CD14-positive monocyte (primary cell): Measurements from ENCODE around the gene TPM2. TPM values are rescaled to one million over a fixed set of nuclear protein-coding genes. Genes with fewer than 3 reads are reported as not detected.

Source experiments
- DNase-seq, 3 donors: peaks; one replicate each; pipeline ENCODE4 v3.0.0-alpha.2; 2011 to 2022
- H2AFZ ChIP-seq: 2 replicates; pipeline ENCODE4 v1.6.0; 2012; ENCODE audit warnings: mild to moderate bottlenecking, low read depth, low read length, inconsistent platforms; ENCODE audit not compliant: insufficient read depth, poor library complexity, severe bottlenecking
- H3K27ac ChIP-seq, 2 donors: 1 replicate in 1 of 2; 2 replicates in 1 of 2; pipeline ENCODE4 v1.5.1; 2012 to 2013; ENCODE audit warnings: low read length in 2 of 2, control low read depth in 1 of 2, inconsistent platforms in 1 of 2, low read depth in 1 of 2, mild to moderate bottlenecking in 1 of 2
- H3K27me3 ChIP-seq, 2 donors: one replicate each; pipeline versions ENCODE4 v1.6.0 to v1.6.1; 2011 to 2013; ENCODE audit warnings: low read length in 2 of 2; ENCODE audit not compliant: control insufficient read depth in 2 of 2, insufficient read depth in 2 of 2
- H3K36me3 ChIP-seq, 2 donors: replicated peaks in 1 of 2; 1 replicate in 1 of 2; 2 replicates in 1 of 2; pipeline versions ENCODE4 v1.5.1 to v1.6.1; 2012 to 2013; ENCODE audit warnings: low read length in 2 of 2, control low read depth in 1 of 2, inconsistent platforms in 1 of 2, mild to moderate bottlenecking in 1 of 2; ENCODE audit not compliant: insufficient read depth in 2 of 2, control insufficient read depth in 1 of 2
- H3K4me1 ChIP-seq, 2 donors: 1 replicate in 1 of 2; 2 replicates in 1 of 2; pipeline versions ENCODE4 v1.5.1 to v1.6.1; 2012 to 2013; ENCODE audit warnings: low read length in 2 of 2, control low read depth in 1 of 2, inconsistent platforms in 1 of 2, mild to moderate bottlenecking in 1 of 2, moderate library complexity in 1 of 2; ENCODE audit not compliant: insufficient read depth in 2 of 2, control insufficient read depth in 1 of 2
- H3K4me2 ChIP-seq: replicated peaks from 2 replicates; pipeline ENCODE3; 2012; ENCODE audit warnings: low read length, moderate library complexity, mild to moderate bottlenecking; ENCODE audit not compliant: poor library complexity, severe bottlenecking; ENCODE audit errors: extremely low read depth
- H3K4me3 ChIP-seq, 3 experiments: fragments of 200-600 bp in 1 of 3; sonication (generic) in 1 of 3; replicated peaks in 1 of 3; 1 replicate in 2 of 3; 2 replicates in 1 of 3; pipeline ENCODE4 v1.5.1; 2011 to 2013; ENCODE audit warnings: low read length in 3 of 3, mild to moderate bottlenecking in 3 of 3, control low read depth in 2 of 3, low read depth in 2 of 3, inconsistent platforms in 1 of 3, moderate library complexity in 1 of 3
- H3K79me2 ChIP-seq: 2 replicates; pipeline ENCODE4 v1.6.0; 2012; ENCODE audit warnings: mild to moderate bottlenecking, control low read depth, inconsistent platforms, low read length, moderate library complexity; ENCODE audit not compliant: insufficient read depth
- H3K9ac ChIP-seq: 2 replicates; pipeline ENCODE4 v1.6.0; 2017; ENCODE audit warnings: low read length, mild to moderate bottlenecking; ENCODE audit not compliant: insufficient read depth, poor library complexity, severe bottlenecking
- H3K9me3 ChIP-seq, 2 donors: replicated peaks in 1 of 2; 1 replicate in 1 of 2; 2 replicates in 1 of 2; pipeline versions ENCODE4 v1.5.1 to v1.6.1; 2012 to 2013; ENCODE audit warnings: low read length in 2 of 2, control low read depth in 1 of 2; ENCODE audit not compliant: control insufficient read depth in 1 of 2, insufficient read depth in 1 of 2
- H4K20me1 ChIP-seq: 2 replicates; pipeline ENCODE4 v1.6.0; 2012; ENCODE audit warnings: mild to moderate bottlenecking, low read length, control low read depth, moderate library complexity; ENCODE audit not compliant: insufficient read depth
- H3K27ac Mint-ChIP-seq, 7 donors: one replicate each; pipeline ENCODE4 v1.8.0; 2020; ENCODE audit warnings: mild to moderate bottlenecking in 7 of 7, mixed read lengths in 7 of 7, moderate library complexity in 6 of 7, inconsistent platforms in 2 of 7
- H3K27me3 Mint-ChIP-seq, 3 donors: one replicate each; pipeline ENCODE4 v1.8.0; 2021 to 2022; ENCODE audit warnings: low read depth in 3 of 3, mild to moderate bottlenecking in 3 of 3, mixed read lengths in 3 of 3, moderate library complexity in 3 of 3, inconsistent platforms in 1 of 3
- H3K36me3 Mint-ChIP-seq, 2 donors: one replicate each; pipeline ENCODE4 v1.8.0; 2020; ENCODE audit warnings: mixed read lengths in 2 of 2, inconsistent platforms in 1 of 2, mild to moderate bottlenecking in 1 of 2
- H3K4me1 Mint-ChIP-seq: one replicate; pipeline ENCODE4 v1.8.0; 2020; ENCODE audit warnings: mild to moderate bottlenecking, mixed read lengths
- H3K4me3 Mint-ChIP-seq, 2 donors: one replicate each; pipeline ENCODE4 v1.8.0; 2020; ENCODE audit warnings: mild to moderate bottlenecking in 2 of 2, mixed read lengths in 2 of 2, moderate library complexity in 1 of 2
- H3K9me3 Mint-ChIP-seq, 7 donors: one replicate each; pipeline ENCODE4 v1.8.0; 2020 to 2022; ENCODE audit warnings: mixed read lengths in 7 of 7, mild to moderate bottlenecking in 6 of 7, moderate library complexity in 6 of 7, inconsistent platforms in 2 of 7
- WGBS: methylation state at CpG from one replicate; pipeline ENCODE4 v1.1.5; 2013; ENCODE audit warnings: missing lambda C conversion rate; ENCODE audit not compliant: insufficient coverage; 5-methylcytosine and 5-hydroxymethylcytosine counted together
- intact Hi-C, 2 donors: fragments of 100-400 bp; cut with micrococcal nuclease; formaldehyde crosslinking; loops; one replicate each; pipeline versions ENCODE4 v1.15.0 to v1.15.1; 2023
- polyA plus RNA-seq, 3 donors: library from polyadenylated mRNA; depleted of rRNA in 1 of 3; unstranded in 2 of 3; stranded (reverse) in 1 of 3; fragments of 300-500 nt in 2 of 3; fragments of >200 nt in 1 of 3; fragmentation: Illumina TruSeq in 2 of 3; gene quantifications; 1 replicate in 2 of 3; 2 replicates in 1 of 3; pipeline ENCODE4 v1.2.3, GENCODE V29; 2012 to 2021
- TF ChIP-seq, protein P1 (sequence below): fragments of 200-600 bp; IDR thresholded peaks from one replicate; pipeline ENCODE4 v1.8.0; 2022; ENCODE audit warnings: antibody characterized with exemption, mild to moderate bottlenecking

TPM2 gene
- polyA plus RNA-seq, 3 donors: 7.7 TPM; not detected in 2

DNA sequence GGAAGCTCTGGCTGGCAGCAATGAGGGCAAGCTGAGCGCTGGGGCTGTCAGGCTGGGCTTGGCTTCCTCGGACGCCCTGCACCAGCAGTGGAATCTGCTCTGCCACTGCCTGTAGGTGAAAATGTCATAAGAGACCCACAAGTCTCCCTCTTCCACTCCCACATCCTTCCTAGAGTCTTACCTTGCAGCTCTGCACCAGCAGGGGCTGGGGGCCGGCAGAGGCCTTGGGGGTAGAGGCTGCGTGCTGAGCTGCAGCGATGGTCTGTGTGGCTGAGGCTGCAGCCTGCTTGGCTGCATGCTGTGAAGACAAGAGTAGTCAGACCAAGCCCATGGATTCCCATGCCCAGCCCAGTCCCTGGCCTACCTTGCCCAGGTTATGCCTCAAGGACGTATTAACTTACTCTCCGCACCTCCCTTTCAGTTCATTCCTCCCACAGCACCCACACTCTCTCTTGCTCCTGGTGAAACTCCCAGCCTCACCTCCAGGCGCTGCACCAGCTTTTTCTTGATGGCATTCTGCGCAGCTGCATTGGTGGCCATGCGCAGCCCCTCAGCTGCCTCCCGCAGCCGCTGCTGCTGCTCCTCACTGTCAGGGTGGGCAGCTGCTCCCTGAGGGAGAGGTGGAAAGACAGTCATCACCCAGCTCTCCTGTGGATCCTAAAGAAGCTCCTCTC lies 25.0 kb upstream of the TPM2 start:
- peaks cover 99% of the 10 kb centered on the region for H4K20me1 ChIP-seq
- H3K9ac ChIP-seq: no peak overlapping the region
- peak overlapping the region in 1 of 2 donors; percentile 44 for H3K27ac ChIP-seq
- no peak for DNase-seq
- Mint-ChIP-seq H3K27ac (peak overlapping the region in 4 of 7 donors; percentile 11 to 55 (median 30)), H3K27me3 (peaks cover 0 to 2% (median 0%) of the 10 kb centered on the region in 3 donors), H3K4me1 (no peaks in the 10 kb centered on the region), H3K9me3 (no peaks in the 10 kb centered on the region), H3K4me3 (no peak overlapping the region), H3K36me3 (peaks cover 0 to 92% of the 10 kb centered on the region in 2 donors)
- intact Hi-C loops: no loop called here
- H3K4me1 ChIP-seq: no peaks in the 10 kb centered on the region
- TF ChIP-seq, protein P1, sequence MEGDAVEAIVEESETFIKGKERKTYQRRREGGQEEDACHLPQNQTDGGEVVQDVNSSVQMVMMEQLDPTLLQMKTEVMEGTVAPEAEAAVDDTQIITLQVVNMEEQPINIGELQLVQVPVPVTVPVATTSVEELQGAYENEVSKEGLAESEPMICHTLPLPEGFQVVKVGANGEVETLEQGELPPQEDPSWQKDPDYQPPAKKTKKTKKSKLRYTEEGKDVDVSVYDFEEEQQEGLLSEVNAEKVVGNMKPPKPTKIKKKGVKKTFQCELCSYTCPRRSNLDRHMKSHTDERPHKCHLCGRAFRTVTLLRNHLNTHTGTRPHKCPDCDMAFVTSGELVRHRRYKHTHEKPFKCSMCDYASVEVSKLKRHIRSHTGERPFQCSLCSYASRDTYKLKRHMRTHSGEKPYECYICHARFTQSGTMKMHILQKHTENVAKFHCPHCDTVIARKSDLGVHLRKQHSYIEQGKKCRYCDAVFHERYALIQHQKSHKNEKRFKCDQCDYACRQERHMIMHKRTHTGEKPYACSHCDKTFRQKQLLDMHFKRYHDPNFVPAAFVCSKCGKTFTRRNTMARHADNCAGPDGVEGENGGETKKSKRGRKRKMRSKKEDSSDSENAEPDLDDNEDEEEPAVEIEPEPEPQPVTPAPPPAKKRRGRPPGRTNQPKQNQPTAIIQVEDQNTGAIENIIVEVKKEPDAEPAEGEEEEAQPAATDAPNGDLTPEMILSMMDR: no peak
- H3K36me3 ChIP-seq: peaks cover 96 to 100% of the 10 kb centered on the region in 2 donors
- no peaks in the 10 kb centered on the region for H3K27me3 ChIP-seq
- WGBS: 95% methylated on average over 10 of the region's 13 CpGs
- no peak overlapping the region for H3K4me2 ChIP-seq
- no peak overlapping the region for H2AFZ ChIP-seq
- H3K4me3 ChIP-seq: no peak overlapping the region
- no peaks in the 10 kb centered on the region for H3K9me3 ChIP-seq
- peaks cover 10% of the 10 kb centered on the region for H3K79me2 ChIP-seq

DNA sequence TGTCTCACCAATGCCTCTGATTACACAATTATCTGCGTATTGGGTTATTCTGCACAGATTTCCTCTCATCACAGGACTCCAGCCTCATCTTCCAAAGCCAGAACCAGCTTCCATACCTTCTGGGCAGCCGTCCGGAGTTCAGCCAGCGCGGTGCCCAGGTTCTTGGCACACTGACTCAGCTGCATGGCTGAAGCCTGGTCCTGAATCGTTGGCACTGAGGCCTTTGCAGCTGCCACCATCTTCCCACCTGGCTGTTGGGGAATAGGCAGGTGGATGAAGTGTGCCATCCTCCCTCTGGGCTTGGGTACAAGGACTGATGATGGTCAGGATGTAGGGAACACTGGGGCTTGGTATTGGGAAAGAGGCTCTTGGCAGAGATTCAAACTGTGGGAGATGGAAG lies 24.4 kb upstream of the TPM2 start:
- Mint-ChIP-seq H3K27me3 (peaks cover 0 to 2% (median 0%) of the 10 kb centered on the region in 3 donors), H3K27ac (no peak overlapping the region), H3K9me3 (no peaks in the 10 kb centered on the region), H3K4me1 (no peaks in the 10 kb centered on the region), H3K36me3 (peaks cover 0 to 90% of the 10 kb centered on the region in 2 donors), H3K4me3 (no peak overlapping the region)
- TF ChIP-seq, protein P1: no peak
- peaks cover 7% of the 10 kb centered on the region for H3K79me2 ChIP-seq
- intact Hi-C loops: no loop called here
- H2AFZ ChIP-seq: no peak overlapping the region
- no peak overlapping the region for H3K27ac ChIP-seq
- peaks cover 94 to 99% of the 10 kb centered on the region in 2 donors for H3K36me3 ChIP-seq
- H3K9me3 ChIP-seq: no peaks in the 10 kb centered on the region
- H3K4me1 ChIP-seq: no peaks in the 10 kb centered on the region
- peaks cover 97% of the 10 kb centered on the region for H4K20me1 ChIP-seq
- no peak overlapping the region for H3K9ac ChIP-seq
- H3K4me3 ChIP-seq: no peak overlapping the region
- WGBS: 97% methylated on average over 5 of the region's 6 CpGs
- H3K4me2 ChIP-seq: no peak overlapping the region
- no peak for DNase-seq
- no peaks in the 10 kb centered on the region for H3K27me3 ChIP-seq
